ENCODE measurements around the gene KRTAP10-4. TPM values are rescaled to one million over a fixed set of nuclear protein-coding genes. Genes with fewer than 3 reads are reported as not detected.
"Not testable (repeated sequence)": the region's sequence is repeated elsewhere in the genome, so short reads cannot be mapped to it uniquely, and the experiment has no call there.

The KRTAP10-4 gene, protein sequence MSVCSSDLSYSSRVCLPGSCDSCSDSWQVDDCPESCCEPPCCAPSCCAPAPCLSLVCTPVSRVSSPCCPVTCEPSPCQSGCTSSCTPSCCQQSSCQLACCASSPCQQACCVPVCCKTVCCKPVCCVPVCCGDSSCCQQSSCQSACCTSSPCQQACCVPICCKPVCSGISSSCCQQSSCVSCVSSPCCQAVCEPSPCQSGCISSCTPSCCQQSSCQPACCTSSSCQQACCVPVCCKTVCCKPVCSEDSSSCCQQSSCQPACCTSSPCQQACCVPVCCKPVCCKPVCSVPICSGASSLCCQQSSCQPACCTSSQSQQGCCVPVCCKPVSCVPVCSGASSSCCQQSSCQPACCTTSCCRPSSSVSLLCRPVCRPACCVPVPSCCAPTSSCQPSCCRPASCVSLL
- not detected for total RNA-seq

DNA sequence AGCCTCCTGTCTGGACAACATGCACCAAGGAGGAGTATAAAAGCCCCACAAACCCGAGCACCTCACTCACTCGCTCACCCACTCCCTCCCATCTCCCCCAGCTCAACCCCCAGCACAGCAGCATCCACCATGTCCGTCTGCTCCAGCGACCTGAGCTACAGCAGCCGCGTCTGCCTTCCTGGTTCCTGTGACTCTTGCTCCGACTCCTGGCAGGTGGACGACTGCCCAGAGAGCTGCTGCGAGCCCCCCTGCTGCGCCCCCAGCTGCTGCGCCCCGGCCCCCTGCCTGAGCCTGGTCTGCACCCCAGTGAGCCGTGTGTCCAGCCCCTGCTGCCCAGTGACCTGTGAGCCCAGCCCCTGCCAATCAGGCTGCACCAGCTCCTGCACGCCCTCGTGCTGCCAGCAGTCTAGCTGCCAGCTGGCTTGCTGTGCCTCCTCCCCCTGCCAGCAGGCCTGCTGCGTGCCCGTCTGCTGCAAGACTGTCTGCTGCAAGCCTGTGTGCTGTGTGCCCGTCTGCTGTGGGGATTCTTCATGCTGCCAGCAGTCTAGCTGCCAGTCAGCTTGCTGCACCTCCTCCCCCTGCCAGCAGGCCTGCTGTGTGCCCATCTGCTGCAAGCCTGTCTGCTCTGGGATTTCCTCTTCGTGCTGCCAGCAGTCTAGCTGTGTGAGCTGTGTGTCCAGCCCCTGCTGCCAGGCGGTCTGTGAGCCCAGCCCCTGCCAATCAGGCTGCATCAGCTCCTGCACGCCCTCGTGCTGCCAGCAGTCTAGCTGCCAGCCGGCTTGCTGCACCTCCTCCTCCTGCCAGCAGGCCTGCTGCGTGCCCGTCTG is at the start of gene KRTAP10-4:
KRTAP10-4 (plus strand) TSS at position 100 of the 827 bp plus-strand sequence; CDS start at position 130, 30 bp downstream.
- DNase-seq, result not testable (repeated sequence)

DNA sequence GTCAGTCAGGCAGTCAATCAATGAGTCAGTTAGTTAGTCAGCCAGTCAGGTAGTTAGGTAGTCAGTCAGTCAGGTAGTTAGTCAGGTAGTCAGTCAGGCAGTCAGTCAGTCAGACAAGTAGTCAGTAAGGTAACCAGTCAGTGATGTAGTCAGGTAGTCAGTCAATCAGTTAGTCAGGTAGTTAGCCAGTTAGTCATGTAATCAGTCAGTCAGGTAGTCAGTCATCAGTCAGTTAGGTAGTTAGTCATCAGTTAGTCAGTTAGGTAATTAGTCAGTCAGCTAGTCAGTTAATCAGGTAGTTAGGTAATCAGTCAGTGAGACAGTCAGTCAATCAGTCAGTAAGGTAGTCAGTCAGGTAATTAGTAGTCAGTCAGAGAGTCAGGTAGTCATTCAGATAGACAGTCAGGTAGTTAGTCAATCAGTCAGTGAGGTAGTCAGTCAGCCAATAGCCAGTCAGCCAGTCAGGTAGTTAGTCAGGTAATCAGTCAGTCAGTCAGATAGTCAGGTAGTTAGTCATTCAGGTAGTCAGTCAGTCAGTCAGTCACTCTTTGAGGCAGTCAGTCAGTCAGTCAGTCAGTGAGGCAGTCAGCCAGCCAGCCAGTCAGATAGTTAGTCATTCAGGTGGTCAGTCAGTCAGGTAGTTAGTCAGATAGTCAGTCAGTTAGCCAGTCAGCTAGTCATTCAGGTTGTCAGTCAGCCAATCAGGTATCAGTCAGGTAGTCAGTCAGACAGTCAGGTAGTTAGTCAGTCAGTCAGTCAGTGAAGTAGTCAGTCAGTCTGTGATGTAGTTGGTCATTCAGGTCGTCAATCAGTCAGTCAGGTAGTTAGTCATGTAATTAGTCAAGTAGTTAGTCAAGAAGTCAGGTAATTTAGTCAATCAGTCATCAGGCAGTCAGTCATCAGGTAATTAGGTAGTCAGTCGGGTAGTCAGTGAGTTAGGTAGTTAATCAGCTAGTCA is 48.8 kb upstream of the KRTAP10-4 start:
- no peak for DNase-seq

DNA sequence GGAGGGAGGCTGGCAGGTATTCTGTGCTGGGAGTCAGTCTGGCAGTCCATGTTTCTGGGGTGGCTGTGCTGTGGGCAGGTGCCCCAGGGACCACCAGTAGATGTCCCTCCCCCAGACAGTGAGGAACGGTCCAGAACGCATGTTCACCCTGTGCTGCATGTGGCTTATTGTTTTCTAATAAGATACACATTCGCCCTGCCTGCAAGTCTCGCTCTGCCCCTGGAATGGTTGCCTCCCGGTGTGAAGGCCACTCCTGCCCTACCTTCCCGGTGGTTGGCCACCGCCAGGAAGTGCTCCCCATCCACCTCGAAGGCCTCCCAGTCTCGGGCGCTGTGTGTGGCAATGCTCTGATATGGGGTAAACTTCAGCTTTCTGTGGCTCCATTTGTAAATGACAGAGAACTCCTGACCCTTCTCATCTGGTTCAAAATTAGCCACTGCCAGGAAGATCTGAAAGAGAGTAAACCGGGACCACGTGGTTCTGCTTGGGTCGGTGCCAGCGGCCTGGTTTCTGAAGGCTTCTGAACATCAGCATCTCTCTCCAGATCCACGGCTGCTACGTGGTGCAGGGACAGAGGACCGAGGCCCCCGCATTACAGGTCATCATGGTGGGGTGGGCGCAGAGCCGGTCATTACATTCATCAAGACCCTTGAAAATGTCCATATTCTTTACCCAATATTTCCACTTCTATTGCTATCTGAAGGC is 48.0 kb upstream of the KRTAP10-4 start:
- DNase-seq, result no peak

DNA sequence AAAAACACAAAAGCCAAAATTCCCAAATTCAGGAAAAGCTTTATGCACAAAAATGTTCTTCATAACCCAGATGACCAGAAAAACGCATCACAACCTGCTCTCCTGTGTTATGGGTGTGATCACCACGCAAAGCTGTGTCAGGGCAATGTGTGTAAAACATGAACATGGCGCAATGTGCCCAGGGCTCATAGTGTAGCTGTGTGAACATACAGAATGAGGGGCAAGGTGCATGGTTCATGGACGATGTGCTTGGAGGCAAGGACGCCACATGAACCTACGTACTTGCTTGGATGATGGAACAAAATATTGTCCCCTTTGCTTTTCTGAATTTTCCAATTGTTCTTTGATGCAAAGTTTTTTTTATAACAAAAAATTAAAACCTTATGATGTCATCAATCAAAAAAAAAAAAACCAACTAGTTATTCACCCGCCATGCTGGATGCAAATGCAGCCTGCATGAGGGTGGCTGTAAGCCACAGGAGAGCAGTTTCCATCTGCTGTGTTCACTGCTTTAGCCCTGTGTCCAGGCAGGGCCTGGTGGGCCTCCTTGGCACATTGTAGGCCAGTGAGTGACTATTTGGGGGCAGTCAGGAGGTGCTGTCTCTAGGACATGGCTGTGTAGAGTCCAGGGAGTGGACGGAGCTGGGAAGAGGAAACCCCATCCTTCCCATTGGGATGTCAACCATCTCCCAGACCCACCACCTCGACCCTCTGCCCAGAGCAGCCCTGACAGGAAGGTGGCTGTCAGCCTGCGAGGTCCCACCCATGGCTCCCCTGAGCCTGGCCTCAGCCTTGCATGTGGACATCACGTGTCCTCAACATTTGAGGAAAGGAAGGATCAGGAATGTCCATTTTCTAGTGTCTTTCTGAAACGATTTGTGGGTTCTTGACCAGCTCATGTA is 47.2 kb upstream of the KRTAP10-4 start:
- DNase-seq, result no peak

DNA sequence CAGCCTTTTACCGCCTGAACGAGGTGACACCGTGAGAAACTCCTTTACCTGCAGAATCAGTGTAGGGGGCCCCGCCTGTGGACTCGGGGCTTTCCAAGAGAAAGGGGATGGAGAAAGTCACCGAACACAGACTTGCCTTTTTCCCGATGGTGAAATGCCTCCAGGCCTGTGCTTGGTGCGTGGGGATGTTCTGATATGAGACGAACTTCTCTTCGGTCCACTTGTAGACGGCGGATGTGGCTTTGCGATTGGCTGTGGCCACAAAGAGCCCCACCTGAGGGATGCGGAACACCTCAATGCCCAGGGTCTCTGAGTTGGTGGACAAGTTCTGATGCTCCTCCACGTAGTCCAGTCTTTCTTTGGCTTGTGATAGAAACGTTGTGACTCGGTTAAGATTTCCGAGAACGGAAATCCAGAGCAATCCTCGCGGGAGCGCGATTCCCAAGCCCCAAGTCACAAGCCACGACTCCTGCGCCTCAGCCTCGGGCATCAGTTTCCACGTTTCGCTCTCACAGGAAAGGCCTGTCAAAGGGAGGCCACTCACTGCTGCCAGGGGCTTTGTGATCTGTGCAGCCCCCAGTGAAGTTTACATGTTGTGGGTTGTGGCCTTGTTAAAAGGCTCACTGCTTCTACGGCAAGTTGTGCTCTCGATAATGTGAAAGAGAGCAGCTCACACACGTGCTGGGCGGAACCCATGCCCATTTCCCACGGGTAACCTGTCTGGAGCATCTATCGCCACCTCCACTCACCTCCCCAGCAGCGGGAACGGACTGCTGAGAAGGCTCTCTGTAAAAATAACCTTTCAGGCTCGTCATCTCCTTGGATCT is 46.2 kb upstream of the KRTAP10-4 start:
- DNase-seq, result no peak

DNA sequence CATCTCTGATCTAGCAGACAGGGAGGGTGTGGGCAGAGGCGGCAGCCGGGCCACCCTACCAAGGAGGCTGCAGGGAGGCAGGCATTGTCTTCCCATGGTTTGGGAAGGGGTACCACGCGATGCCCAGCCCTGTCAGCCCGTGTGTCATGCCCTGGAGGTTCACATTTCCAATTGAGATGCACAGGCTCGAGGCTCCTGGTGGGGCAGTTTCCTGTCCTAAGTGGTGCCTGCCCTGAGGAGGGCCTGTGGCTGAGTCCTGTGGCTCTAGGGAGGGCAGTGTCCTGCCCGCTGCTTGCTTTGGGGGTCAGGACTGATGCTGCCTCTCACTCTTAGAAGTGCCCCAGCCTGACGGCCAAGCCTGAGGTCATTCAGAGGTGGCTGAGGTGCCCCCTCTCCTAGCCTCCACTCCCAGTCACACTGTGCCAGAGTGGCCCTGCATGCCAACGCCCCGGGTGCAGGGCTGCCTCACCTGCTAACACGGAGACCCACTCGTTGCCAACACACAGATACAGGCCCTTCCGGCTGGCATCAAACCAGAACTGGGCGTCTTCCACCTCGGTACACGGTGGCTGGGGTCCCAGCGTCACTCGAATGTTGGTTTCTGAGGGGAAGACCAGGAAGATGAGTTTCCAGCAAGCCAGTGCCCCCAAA is 45.4 kb upstream of the KRTAP10-4 start:
- DNase-seq, result no peak

DNA sequence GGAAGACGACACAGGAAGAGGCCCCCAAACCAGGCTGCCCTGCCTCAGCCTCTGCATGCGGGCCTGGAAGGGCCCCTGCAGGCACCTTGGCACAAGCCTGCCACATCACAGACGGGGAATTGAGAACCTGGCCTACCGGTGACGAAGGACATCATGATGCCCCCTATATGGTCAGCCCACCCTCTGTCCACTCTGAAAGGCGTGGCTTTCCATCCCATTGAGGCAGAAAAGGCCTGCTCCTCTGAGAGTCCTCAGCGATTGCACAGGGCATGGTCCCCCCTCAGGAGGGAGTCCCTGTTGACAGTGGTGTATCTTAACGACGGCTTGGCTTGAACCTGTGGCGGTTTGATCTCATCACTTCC is 44.9 kb upstream of the KRTAP10-4 start:
- DNase-seq, result no peak

DNA sequence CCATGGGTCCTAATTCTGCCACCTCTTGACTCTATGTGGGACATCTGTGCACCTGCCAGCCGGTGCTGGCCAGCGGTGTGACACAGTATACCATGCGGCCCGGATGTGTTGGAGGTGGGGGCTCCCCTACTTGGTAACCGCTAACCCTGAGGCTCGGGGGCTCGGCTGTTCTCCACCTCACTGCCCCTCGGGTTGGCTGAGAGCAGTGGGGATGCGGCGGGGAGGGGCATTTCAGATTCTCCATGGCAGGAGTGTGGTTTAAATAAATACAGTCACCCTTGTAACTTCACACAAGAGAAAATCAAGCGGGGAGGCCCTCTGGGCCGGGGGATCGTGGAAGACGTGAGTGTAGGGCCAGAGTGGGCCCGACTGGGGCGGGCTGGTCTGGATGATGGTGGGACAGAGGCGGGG is 44.5 kb upstream of the KRTAP10-4 start:
- DNase-seq, result no peak

DNA sequence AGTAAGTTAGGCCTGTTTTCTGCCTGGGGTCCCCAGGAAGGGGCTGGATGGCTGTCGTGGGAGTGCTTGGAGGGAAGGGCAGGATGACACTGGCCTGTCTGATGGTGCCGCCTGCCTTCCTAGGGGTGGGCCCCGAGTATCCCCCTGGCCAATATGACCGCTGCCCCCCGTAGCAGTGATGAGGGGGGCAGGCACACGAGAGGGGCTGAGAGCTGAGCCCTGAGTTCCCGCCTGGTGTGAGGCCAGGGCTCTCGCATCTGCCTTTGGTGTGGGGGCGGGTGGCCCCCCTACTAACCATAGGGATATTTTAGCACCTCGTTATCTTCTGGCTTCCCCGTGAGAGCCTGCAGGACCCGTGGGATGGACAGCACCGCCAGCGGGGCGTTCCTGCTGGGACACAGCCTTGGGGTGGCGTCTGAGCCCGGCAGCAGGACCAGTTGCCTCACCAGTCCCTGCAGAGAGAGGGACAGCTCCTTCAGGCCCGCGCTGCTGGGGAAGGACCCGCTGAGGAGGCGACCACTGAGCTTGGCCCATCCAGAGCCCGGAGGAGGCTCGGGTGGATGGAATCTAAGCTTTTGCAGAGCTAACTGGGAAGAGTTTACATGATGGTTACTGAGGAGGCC is 43.9 kb upstream of the KRTAP10-4 start:
- no peak for DNase-seq

DNA sequence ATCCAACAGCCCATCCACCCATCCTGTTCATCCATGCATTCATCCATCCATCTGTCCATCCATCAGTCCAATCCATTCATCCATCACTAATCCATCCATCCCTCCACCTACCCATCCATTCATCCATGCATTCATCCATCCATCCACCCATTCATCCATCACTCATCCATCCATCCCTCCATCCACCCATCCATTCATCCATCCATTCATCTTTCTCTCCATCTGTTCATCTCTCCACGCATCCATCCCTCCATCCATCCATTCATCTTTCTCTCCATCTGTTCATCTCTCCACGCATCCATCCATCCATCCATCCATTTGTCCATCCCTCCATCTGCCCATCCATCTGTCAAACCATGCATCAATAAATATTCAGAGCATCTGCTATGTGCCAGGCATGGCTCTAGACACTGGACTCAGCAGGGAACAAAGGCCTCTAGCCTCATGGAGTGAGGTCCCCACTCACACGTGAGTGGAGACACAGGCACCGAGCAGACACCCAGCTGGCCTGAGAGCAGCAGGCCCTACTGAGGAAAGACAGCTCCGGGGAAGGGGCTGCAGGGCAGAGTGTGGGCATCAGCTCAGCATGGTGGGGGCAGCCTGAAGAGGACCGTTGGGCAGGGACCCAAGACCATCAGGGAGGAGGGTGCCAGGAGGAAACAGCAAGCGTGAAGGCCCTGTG is 43.2 kb upstream of the KRTAP10-4 start:
- DNase-seq, result no peak

DNA sequence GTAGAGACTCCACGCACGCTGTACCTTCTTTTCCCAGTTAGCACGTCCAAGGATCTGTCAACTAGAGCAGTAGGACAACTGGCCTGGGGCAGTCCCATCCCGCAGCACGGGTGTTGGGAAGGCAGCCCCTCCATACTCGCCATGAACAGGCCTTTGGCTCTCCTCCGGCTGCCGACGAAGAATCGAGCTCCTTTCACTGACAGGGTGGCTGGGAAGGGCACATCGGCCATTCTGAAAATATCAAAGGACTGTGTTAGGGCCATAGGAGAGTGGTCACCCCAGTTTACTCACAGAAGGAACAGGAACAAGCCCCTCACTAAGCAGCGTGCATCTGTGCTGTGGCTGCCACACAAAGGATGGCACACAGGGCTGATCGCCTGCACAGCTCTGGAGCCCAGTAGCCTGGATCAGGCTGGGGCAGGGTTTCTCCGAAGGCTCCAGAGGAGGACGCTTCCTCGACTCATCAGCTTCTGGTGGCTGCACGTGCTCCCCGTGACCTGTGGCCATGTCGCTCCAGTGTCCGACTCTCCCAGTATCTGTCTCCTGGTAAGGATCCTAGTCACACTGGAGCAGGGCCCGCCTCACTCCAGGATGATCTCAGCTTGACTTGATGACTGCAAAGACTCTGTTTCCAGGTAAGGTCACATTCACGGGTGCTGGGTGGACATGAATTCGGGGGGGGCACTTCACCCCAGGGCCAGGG is 42.5 kb upstream of the KRTAP10-4 start:
- no peak for DNase-seq

DNA sequence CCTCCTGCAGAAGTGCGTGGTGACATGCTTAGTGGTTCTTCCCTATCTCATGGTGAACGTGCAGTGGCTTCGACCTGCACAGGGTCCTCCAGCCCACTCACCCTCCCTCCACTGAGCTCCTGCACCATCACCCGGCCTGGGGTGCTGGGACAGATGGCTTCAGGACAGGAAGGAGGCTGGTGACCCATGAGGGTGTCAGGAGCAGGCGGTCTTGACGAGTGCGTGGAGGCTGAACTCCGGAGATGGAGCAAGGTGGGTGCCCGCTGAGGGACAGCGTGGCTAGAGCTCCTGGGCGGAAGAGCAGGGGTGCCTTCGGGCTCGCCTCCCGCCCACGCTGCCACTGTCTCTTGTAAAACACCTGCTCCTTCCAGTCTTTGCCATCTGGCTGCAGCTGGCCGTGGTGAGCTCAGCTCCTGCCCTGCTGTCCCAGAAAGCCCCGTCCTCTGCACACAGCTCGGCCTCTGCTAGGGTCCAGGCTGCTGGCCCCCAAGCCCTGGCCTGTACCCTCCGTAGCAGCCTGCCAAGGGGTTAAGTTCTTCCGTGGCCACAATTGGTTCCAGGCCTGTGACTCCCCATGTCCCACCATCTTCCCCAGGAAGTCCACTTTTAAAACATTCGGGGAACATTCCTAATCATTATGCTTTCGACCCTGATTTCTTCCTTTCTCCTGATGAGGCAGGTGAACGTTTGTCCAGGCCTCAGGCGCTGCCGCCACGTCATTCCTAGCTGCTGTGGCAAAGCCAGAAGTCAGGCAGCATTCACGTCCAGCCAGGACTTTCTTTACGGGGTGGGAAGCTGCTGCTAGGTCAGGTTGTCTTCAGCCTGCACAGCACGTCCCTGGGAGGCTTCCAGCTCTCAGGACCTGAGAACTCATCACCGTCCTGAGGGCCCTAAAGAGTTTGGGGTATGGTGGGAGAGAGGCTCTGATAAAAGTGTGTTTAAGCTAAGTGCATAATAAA is 41.6 kb upstream of the KRTAP10-4 start:
- no peak for DNase-seq

DNA sequence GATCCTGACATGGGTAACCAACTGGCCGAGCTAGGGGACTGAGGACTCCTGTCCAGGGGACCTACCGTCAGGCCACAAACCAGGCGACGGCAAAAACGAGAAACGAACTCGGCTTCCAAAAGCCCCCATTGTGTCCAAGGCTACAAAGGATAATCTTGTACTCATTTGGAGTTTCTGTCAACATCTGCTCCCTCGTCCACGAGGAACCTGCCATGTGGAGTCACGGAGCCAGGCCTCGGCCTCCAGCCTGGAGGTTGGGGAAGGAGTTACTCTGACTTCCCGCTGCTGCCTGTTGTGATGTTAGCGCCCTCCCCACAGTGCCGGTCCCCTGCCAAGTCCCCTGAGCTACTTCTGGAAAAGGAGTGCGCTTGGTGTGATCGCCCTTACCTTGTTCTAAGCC is 40.8 kb upstream of the KRTAP10-4 start:
- no peak for DNase-seq

DNA sequence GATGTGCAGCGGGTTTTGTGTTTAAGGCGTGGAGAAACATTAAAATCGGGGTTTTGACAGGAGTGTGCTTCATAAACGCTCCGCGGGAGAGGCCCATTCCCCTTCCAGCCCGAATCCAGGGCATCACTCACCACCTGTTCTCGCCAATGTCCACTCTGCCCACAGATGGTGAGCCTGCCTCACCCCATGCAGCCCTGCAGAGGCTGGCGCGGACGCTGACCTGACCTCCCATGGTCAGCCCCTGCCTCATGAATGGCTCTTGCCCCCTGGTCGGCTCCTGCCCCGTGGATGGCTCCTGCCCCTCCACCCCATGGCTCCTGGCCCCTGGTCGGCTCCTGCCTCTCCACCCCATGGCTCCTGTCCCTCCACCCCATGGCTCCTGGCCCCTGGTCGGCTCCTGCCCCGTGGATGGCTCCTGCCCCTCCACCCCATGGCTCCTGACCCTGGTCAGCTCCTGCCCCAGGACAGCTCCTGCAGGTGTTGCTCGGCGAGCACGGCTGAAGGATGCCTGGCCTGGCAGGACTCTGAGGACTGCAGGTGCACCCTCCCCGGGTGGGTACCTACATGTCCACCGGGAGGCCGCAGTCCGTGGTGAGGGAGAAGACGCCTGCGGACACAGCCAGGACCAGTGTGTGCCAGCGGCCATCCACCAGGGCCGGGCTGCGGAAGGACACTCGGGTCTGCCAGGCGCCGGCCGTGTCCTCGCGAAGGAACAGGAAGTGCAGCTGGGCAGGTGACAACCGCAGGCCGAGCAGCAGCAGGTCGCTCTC is 40.2 kb upstream of the KRTAP10-4 start:
- DNase-seq, result no peak

DNA sequence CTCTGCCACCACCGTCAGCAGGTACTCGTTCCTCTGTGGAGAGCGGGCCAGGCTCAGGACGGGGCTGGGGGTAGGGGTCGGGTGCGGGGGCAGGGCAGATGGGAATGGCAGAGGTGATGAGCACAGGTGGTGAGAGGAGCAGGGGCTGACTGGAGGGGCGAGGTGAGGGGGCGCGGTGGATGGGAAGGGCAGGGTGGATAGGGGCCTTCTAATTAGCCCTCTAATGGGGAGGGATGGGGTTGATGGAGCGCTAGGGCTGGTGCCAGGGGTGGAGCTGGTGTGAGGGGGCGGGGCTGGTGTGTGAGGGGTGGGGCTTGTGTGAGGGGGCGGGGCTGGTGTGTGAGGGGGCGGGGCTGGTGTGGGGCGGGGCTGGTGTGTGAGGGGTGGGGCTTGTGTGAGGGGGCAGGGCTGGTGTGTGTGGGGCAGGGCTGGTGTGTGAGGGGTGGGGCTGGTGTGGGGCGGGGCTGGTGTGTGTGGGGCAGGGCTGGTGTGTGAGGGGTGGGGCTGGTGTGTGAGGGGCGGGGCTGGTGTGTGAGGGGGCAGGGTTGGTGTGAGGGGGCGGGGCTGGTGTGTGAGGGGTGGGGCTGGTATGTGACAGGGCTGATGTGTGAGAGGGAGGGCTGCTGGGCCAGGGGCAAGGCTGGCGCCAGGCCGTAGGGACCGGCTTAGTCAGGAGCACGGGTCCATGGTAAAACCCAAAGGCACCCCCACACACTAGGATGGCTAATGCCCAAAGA is 39.5 kb upstream of the KRTAP10-4 start:
- DNase-seq, result no peak
